Stimulated activated naive B cell treated with anti-CD40 and anti-IgM and Interleukin-4, amounts not matched to agents 10 μg/mL and 1 μg/mL and 100 μg/mL, for 72 hours (primary cell): ENCODE measurements around the gene LEPROT.
"Not testable (repeated sequence)": the region's sequence is repeated elsewhere in the genome, so short reads cannot be mapped to it uniquely, and the experiment has no call there.

ENCODE experiments used
- ATAC-seq, 2 donors: fragments of 150-1000 bp; cut with Tn5 transposase; replicated peaks; 2 replicates each; pipeline ENCODE4 v1.10.0; 2021; ENCODE audit warnings: moderate library complexity in 1 of 2
- DNase-seq: peaks from one replicate; pipeline ENCODE4 v3.0.0; 2021
- H3K27ac Mint-ChIP-seq: one replicate; pipeline ENCODE4 v1.8.0; 2022; ENCODE audit warnings: mild to moderate bottlenecking, mixed read lengths
- H3K27me3 Mint-ChIP-seq, 2 donors: one replicate each; pipeline ENCODE4 v1.8.0; 2022; ENCODE audit warnings: mixed read lengths in 2 of 2
- H3K36me3 Mint-ChIP-seq, 2 donors: one replicate each; pipeline ENCODE4 v1.8.0; 2022; ENCODE audit warnings: mixed read lengths in 2 of 2, mild to moderate bottlenecking in 1 of 2
- H3K4me1 Mint-ChIP-seq, 2 donors: one replicate each; pipeline ENCODE4 v1.8.0; 2022; ENCODE audit warnings: mixed read lengths in 2 of 2, mild to moderate bottlenecking in 1 of 2
- H3K4me3 Mint-ChIP-seq, 2 donors: one replicate each; pipeline ENCODE4 v1.8.0; 2022; ENCODE audit warnings: mild to moderate bottlenecking in 2 of 2, mixed read lengths in 2 of 2, moderate library complexity in 1 of 2
- H3K9me3 Mint-ChIP-seq, 2 donors: one replicate each; pipeline ENCODE4 v1.8.0; 2022; ENCODE audit warnings: mixed read lengths in 2 of 2, mild to moderate bottlenecking in 1 of 2

The LEPROT gene

GRCh38 chr1:65420590-65421350 is at the start of gene LEPROT, which contains the start of gene LEPR:
Gene LEPROT (plus strand): TSS chr1:65420668. CDS start chr1:65420725, 57 bp downstream.
Gene LEPR (plus strand): TSS chr1:65420668. CDS start chr1:65565566, 144,898 bp downstream.
- H3K27me3 Mint-ChIP-seq = no peaks in the 10 kb centered on the region
- H3K27ac Mint-ChIP-seq = peak within 1 kb of the TSS; percentile 93
- H3K4me1 Mint-ChIP-seq = peaks cover 10% of the 10 kb centered on the region in 2 donors
- peaks cover 7 to 8% of the 10 kb centered on the region in 2 donors for H3K36me3 Mint-ChIP-seq
- DNase-seq = no peak
- no peak within 1 kb of the TSS for H3K4me3 Mint-ChIP-seq
- H3K9me3 Mint-ChIP-seq = no peaks in the 10 kb centered on the region
- ATAC-seq = peak; percentile 4 to 67

- H3K4me1 Mint-ChIP-seq = no peaks in the 10 kb centered on the region
- H3K27ac Mint-ChIP-seq = no peak overlapping the region
- no peak overlapping the region for H3K4me3 Mint-ChIP-seq
- ATAC-seq (no peak), DNase-seq (no peak)
- H3K27me3 Mint-ChIP-seq = peaks cover 4 to 6% of the 10 kb centered on the region in 2 donors
- no peaks in the 10 kb centered on the region for H3K36me3 Mint-ChIP-seq
- H3K9me3 Mint-ChIP-seq = peaks cover 0 to 2% of the 10 kb centered on the region in 2 donors
These were observed 48.9 kb upstream of the LEPROT start for GRCh38 chr1:65371544-65371943.

GRCh38 chr1:65372557-65372956 is 47.9 kb upstream of the LEPROT start:
- Mint-ChIP-seq H3K4me1 (no peaks in the 10 kb centered on the region), H3K9me3 (peaks cover 0 to 2% of the 10 kb centered on the region in 2 donors), H3K27me3 (peaks cover 4 to 6% of the 10 kb centered on the region in 2 donors), H3K36me3 (no peaks in the 10 kb centered on the region), H3K4me3 (no peak overlapping the region), H3K27ac (no peak overlapping the region)
- ATAC-seq = no peak
- no peak for DNase-seq

- H3K36me3 Mint-ChIP-seq = peaks cover 0 to 2% of the 10 kb centered on the region in 2 donors
- H3K9me3 Mint-ChIP-seq = peaks cover 0 to 2% of the 10 kb centered on the region in 2 donors
- DNase-seq = no peak
- no peak for ATAC-seq
- no peak overlapping the region for H3K27ac Mint-ChIP-seq
- no peaks in the 10 kb centered on the region for H3K4me1 Mint-ChIP-seq
- peaks cover 12 to 14% of the 10 kb centered on the region in 2 donors for H3K27me3 Mint-ChIP-seq
- no peak overlapping the region for H3K4me3 Mint-ChIP-seq
These were observed 42.8 kb upstream of the LEPROT start for GRCh38 chr1:65377496-65378246.

GRCh38 chr1:65378247-65378946 is 42.1 kb upstream of the LEPROT start:
- no peak overlapping the region for H3K4me3 Mint-ChIP-seq
- H3K27me3 Mint-ChIP-seq = peaks cover 12 to 14% of the 10 kb centered on the region in 2 donors
- ATAC-seq (no peak), DNase-seq (no peak)
- H3K4me1 Mint-ChIP-seq = no peaks in the 10 kb centered on the region
- H3K9me3 Mint-ChIP-seq = peaks cover 0 to 2% of the 10 kb centered on the region in 2 donors
- no peak overlapping the region for H3K27ac Mint-ChIP-seq
- peaks cover 0 to 2% of the 10 kb centered on the region in 2 donors for H3K36me3 Mint-ChIP-seq

GRCh38 chr1:65384426-65384825 is 36.0 kb upstream of the LEPROT start:
- H3K4me1 Mint-ChIP-seq, ATAC-seq, DNase-seq, H3K36me3 Mint-ChIP-seq, H3K27me3 Mint-ChIP-seq, H3K9me3 Mint-ChIP-seq, H3K4me3 Mint-ChIP-seq, H3K27ac Mint-ChIP-seq: not testable (repeated sequence)

GRCh38 chr1:65386439-65386838 is 34.0 kb upstream of the LEPROT start:
- Mint-ChIP-seq H3K9me3 (peaks cover 0 to 2% of the 10 kb centered on the region in 2 donors), H3K36me3 (no peaks in the 10 kb centered on the region), H3K4me1 (no peaks in the 10 kb centered on the region), H3K27ac (no peak overlapping the region), H3K27me3 (peaks cover 0 to 4% of the 10 kb centered on the region in 2 donors), H3K4me3 (no peak overlapping the region)
- ATAC-seq = no peak
- no peak for DNase-seq

- Mint-ChIP-seq H3K9me3 (peaks cover 0 to 2% of the 10 kb centered on the region in 2 donors), H3K36me3 (no peaks in the 10 kb centered on the region), H3K27me3 (peaks cover 0 to 4% of the 10 kb centered on the region in 2 donors), H3K4me3 (no peak overlapping the region), H3K4me1 (no peaks in the 10 kb centered on the region), H3K27ac (no peak overlapping the region)
- no peak for DNase-seq
- ATAC-seq = no peak
These were observed 32.6 kb upstream of the LEPROT start for GRCh38 chr1:65387821-65388220.

GRCh38 chr1:65388908-65389695 is 31.4 kb upstream of the LEPROT start:
- no peak overlapping the region for H3K27ac Mint-ChIP-seq
- peaks cover 0 to 2% of the 10 kb centered on the region in 2 donors for H3K9me3 Mint-ChIP-seq
- H3K4me3 Mint-ChIP-seq = no peak overlapping the region
- ATAC-seq = no peak
- no peaks in the 10 kb centered on the region for H3K4me1 Mint-ChIP-seq
- no peaks in the 10 kb centered on the region for H3K36me3 Mint-ChIP-seq
- H3K27me3 Mint-ChIP-seq = peaks cover 0 to 4% of the 10 kb centered on the region in 2 donors
- no peak for DNase-seq

GRCh38 chr1:65392497-65392896 is 28.0 kb upstream of the LEPROT start:
- H3K4me3 Mint-ChIP-seq = no peak overlapping the region
- H3K36me3 Mint-ChIP-seq = no peaks in the 10 kb centered on the region
- peaks cover 0 to 3% of the 10 kb centered on the region in 2 donors for H3K4me1 Mint-ChIP-seq
- no peaks in the 10 kb centered on the region for H3K27me3 Mint-ChIP-seq
- DNase-seq (no peak), ATAC-seq (no peak)
- no peaks in the 10 kb centered on the region for H3K9me3 Mint-ChIP-seq
- H3K27ac Mint-ChIP-seq = no peak overlapping the region

GRCh38 chr1:65393347-65393746 is 27.1 kb upstream of the LEPROT start:
- no peaks in the 10 kb centered on the region for H3K27me3 Mint-ChIP-seq
- H3K4me3 Mint-ChIP-seq = no peak overlapping the region
- ATAC-seq (peak; percentile 72 to 98), DNase-seq (peak; percentile 1)
- no peaks in the 10 kb centered on the region for H3K9me3 Mint-ChIP-seq
- no peak overlapping the region for H3K27ac Mint-ChIP-seq
- no peaks in the 10 kb centered on the region for H3K36me3 Mint-ChIP-seq
- peaks cover 0 to 3% of the 10 kb centered on the region in 2 donors for H3K4me1 Mint-ChIP-seq

GRCh38 chr1:65393928-65394327 is 26.5 kb upstream of the LEPROT start:
- Mint-ChIP-seq H3K9me3 (no peaks in the 10 kb centered on the region), H3K27me3 (no peaks in the 10 kb centered on the region), H3K4me3 (no peak overlapping the region), H3K27ac (no peak overlapping the region), H3K4me1 (peaks cover 0 to 3% of the 10 kb centered on the region in 2 donors), H3K36me3 (no peaks in the 10 kb centered on the region)
- DNase-seq = no peak
- no peak for ATAC-seq

GRCh38 chr1:65395887-65396612 is 24.4 kb upstream of the LEPROT start:
- H3K27me3 Mint-ChIP-seq = no peaks in the 10 kb centered on the region

More at GRCh38 chr1:65395887-65396612, 24.4 kb upstream of the LEPROT start:
- no peak overlapping the region for H3K27ac Mint-ChIP-seq
- H3K36me3 Mint-ChIP-seq = no peaks in the 10 kb centered on the region
- peaks cover 0 to 3% of the 10 kb centered on the region in 2 donors for H3K4me1 Mint-ChIP-seq
- ATAC-seq (no peak), DNase-seq (no peak)
- H3K9me3 Mint-ChIP-seq = no peaks in the 10 kb centered on the region
- H3K4me3 Mint-ChIP-seq = no peak overlapping the region
